ENCODE measurements around the gene ST3GAL4. TPM values are rescaled to one million over a fixed set of nuclear protein-coding genes. Genes with fewer than 3 reads are reported as not detected.
A peak's percentile ranks its signal among the peaks of the same experiment; 100 is the strongest.
"Not testable (repeated sequence)": the region's sequence is repeated elsewhere in the genome, so short reads cannot be mapped to it uniquely, and the experiment has no call there.

ST3GAL4 gene, protein sequence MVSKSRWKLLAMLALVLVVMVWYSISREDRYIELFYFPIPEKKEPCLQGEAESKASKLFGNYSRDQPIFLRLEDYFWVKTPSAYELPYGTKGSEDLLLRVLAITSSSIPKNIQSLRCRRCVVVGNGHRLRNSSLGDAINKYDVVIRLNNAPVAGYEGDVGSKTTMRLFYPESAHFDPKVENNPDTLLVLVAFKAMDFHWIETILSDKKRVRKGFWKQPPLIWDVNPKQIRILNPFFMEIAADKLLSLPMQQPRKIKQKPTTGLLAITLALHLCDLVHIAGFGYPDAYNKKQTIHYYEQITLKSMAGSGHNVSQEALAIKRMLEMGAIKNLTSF
- total RNA-seq: 15.6 to 17.4 TPM (median 16.4 TPM) in 3 replicates

DNA sequence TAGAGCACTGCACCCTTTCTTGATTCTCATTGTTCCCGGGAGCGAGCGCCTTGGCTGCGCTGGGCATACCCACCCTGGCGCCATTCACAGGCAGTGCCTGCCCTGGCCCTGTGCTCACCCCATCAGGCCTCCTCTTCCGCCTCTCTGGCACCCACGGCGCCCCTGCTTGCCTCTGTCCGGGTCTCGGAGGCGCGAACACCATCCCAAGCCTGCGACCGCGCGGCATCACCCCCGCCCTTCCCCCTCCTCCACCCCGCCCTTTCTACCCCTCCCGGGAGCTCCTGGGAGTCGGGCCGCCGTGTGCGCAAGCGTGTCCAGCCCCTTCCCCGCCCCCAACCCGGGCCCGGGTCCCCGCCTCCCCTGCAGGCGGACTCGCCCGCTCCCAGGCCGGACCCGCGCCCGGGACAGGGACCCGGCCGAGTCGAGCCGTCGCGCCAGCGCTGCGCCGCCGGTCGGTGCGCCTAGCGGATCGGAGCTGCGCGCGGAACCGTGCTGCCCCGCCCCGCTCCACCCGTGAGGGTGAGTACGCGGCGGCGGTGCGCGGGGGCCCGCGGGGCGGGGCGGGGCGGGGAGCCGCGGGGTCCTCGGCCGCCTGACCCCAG lies at the start of gene ST3GAL4:
ST3GAL4 (plus strand) TSS at position 363 of the 602 bp plus-strand sequence. CDS start 50,470 bp downstream, outside the sequence.
- peaks cover 55% of the 10 kb centered on the region for H3K4me1 Mint-ChIP-seq
- DNase-seq (ENCODE audit: low spot score in 2 of 2, unreplicated experiment in 2 of 2): peak; percentile 72 to 76
- H3K36me3 Mint-ChIP-seq: peaks cover 5% of the 10 kb centered on the region
- peak within 1 kb of the TSS; percentile 48 for H3K27ac Mint-ChIP-seq
- H3K4me3 Mint-ChIP-seq: peak within 1 kb of the TSS; percentile 75
- no peaks in the 10 kb centered on the region for H3K27me3 Mint-ChIP-seq (ENCODE audit: low read depth)
- TF ChIP-seq, protein P1, sequence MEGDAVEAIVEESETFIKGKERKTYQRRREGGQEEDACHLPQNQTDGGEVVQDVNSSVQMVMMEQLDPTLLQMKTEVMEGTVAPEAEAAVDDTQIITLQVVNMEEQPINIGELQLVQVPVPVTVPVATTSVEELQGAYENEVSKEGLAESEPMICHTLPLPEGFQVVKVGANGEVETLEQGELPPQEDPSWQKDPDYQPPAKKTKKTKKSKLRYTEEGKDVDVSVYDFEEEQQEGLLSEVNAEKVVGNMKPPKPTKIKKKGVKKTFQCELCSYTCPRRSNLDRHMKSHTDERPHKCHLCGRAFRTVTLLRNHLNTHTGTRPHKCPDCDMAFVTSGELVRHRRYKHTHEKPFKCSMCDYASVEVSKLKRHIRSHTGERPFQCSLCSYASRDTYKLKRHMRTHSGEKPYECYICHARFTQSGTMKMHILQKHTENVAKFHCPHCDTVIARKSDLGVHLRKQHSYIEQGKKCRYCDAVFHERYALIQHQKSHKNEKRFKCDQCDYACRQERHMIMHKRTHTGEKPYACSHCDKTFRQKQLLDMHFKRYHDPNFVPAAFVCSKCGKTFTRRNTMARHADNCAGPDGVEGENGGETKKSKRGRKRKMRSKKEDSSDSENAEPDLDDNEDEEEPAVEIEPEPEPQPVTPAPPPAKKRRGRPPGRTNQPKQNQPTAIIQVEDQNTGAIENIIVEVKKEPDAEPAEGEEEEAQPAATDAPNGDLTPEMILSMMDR (IDR thresholded peaks at IDR 0.05; ENCODE audit: unreplicated experiment): no peak
- no peaks in the 10 kb centered on the region for H3K9me3 Mint-ChIP-seq

DNA sequence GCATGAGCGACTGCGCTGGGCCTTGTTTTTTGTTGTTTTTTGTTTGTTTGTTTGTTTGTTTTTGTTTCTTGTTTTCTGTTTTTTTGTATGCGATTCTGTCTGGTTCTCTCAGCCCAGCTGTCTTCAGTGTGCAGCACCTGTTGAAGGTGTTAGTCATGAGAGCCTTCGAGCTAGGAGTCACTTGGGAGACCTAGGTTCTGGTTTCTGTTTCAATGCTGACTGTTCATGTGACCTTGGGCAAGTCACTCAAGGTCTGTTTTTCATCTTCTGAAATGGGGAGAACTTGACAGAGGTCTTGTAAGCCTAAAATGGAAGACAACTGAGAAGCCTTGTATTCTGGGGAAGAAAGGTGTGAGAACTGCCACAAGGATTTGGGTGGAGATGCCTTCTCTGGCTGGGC lies 49.8 kb upstream of the ST3GAL4 start:
- peaks cover 9% of the 10 kb centered on the region for H3K36me3 Mint-ChIP-seq
- no peaks in the 10 kb centered on the region for H3K27me3 Mint-ChIP-seq (ENCODE audit: low read depth)
- peak overlapping the region; percentile 51 for H3K27ac Mint-ChIP-seq
- DNase-seq (ENCODE audit: low spot score in 2 of 2, unreplicated experiment in 2 of 2): no peak
- peaks cover 25% of the 10 kb centered on the region for H3K4me1 Mint-ChIP-seq
- H3K4me3 Mint-ChIP-seq: no peak overlapping the region
- TF ChIP-seq, protein P1 (IDR thresholded peaks at IDR 0.05; ENCODE audit: unreplicated experiment): no peak
- no peaks in the 10 kb centered on the region for H3K9me3 Mint-ChIP-seq

DNA sequence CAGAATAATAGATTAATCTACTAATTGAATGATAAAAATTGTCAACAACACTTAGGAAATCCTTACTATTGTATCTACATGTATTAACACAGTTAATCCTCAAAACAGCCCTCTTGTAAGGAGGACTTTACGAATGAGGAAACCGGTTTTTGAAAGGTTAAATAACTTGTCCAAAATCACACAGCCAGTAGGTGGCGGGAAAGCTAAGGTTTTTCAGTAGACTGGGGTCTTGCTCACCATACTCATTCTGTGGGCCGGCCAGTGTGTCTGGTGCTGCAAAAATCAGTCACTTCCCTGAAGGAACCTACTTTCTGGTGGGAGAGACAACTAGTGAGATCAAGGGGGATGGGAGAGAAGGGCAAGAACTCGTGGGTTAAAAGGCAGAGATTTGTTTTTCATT lies 47.8 kb upstream of the ST3GAL4 start:
- no peak for DNase-seq (ENCODE audit: low spot score in 2 of 2, unreplicated experiment in 2 of 2)
- Mint-ChIP-seq H3K9me3 (no peaks in the 10 kb centered on the region), H3K4me3 (no peak overlapping the region), H3K27ac (no peak overlapping the region), H3K4me1 (peaks cover 24% of the 10 kb centered on the region), H3K27me3 (ENCODE audit: low read depth) (no peaks in the 10 kb centered on the region), H3K36me3 (peaks cover 6% of the 10 kb centered on the region)
- TF ChIP-seq, protein P1 (IDR thresholded peaks at IDR 0.05; ENCODE audit: unreplicated experiment): peak; percentile 46

DNA sequence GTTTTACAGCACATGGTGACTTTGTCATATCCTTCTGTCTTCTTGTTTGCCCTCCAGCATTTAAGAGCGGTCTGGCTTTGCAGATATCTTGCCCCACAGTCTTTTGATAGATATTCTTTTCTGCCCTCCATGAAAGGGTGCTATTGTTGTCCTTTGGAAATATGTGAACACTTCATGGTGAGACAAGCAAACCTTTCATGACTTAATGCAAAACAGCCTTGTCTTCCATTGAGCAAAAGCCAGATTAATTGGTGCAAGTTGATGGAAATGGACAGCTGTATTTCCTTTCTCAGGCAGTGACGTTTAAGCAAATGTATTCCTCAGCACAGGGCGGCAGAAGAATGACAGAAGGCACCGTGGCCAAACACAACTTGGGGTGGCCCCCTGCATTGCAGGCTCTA lies 47.2 kb upstream of the ST3GAL4 start:
- no peaks in the 10 kb centered on the region for H3K9me3 Mint-ChIP-seq
- H3K36me3 Mint-ChIP-seq: peaks cover 6% of the 10 kb centered on the region
- no peak overlapping the region for H3K4me3 Mint-ChIP-seq
- H3K27ac Mint-ChIP-seq: no peak overlapping the region
- no peak for DNase-seq (ENCODE audit: low spot score in 2 of 2, unreplicated experiment in 2 of 2)
- H3K4me1 Mint-ChIP-seq: peaks cover 22% of the 10 kb centered on the region
- no peaks in the 10 kb centered on the region for H3K27me3 Mint-ChIP-seq (ENCODE audit: low read depth)
- TF ChIP-seq, protein P1 (IDR thresholded peaks at IDR 0.05; ENCODE audit: unreplicated experiment): no peak

DNA sequence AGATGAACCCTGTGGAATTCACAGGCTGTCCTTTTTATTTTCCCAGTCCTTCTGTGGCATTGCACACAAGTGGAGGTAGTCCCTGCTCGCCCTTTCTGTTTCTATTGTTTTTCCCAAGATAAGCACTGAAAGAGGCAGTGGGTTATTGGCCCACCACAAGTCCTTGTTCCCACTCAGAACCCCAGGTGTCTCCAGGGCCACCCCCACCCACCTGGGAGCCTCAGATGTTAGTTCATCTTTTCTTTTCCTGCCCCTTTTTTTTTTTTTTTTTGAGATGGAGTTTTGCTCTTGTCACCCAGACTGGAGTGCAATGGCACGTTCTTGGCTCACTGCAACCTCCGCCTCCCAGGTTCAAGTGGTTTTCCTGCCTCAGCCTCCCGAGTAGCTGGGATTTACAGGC lies 46.7 kb upstream of the ST3GAL4 start:
- DNase-seq (ENCODE audit: low spot score in 2 of 2, unreplicated experiment in 2 of 2); H3K27me3 Mint-ChIP-seq (ENCODE audit: low read depth); H3K27ac Mint-ChIP-seq; H3K4me3 Mint-ChIP-seq; H3K9me3 Mint-ChIP-seq; H3K36me3 Mint-ChIP-seq: not testable (repeated sequence)
- H3K4me1 Mint-ChIP-seq: peaks cover 19% of the 10 kb centered on the region
